Gastrocnemius medialis (tissue), 4 donors: Measurements from ENCODE around the gene ZBTB37. TPM values are rescaled to one million over a fixed set of nuclear protein-coding genes. Genes with fewer than 3 reads are reported as not detected.
A peak's percentile ranks its signal among the peaks of the same experiment; 100 is the strongest.

ENCODE experiments used
- ATAC-seq, 2 donors: fragments of 150-250 bp; one replicate each; pipeline ENCODE4 v1.9.1; 2016
- DNase-seq, 2 donors: peaks; one replicate each; pipeline ENCODE4 v3.0.0-alpha.2; 2019
- H3K27ac ChIP-seq, 4 donors: fragments of 200-600 bp; sonication (generic); 1 replicate in 1 of 4; 2 replicates in 3 of 4; pipeline ENCODE4 v1.5.1; 2016 to 2018; ENCODE audit warnings: mild to moderate bottlenecking in 2 of 4, moderate library complexity in 1 of 4
- H3K27me3 ChIP-seq, 3 donors: fragments of 200-600 bp; sonication (generic) in 2 of 3; 1 replicate in 1 of 3; 2 replicates in 2 of 3; pipeline versions ENCODE4 v1.5.1 to v1.6.0; 2016 to 2019; ENCODE audit warnings: mild to moderate bottlenecking in 1 of 3, moderate library complexity in 1 of 3
- H3K36me3 ChIP-seq, 2 donors: fragments of 200-600 bp; sonication (generic) in 1 of 2; one replicate each; pipeline ENCODE4 v1.5.1; 2017 to 2018
- H3K4me1 ChIP-seq, 2 donors: fragments of 200-600 bp; sonication (generic) in 1 of 2; one replicate each; pipeline ENCODE4 v1.5.1; 2016 to 2017; ENCODE audit warnings: mild to moderate bottlenecking in 2 of 2
- H3K4me3 ChIP-seq, 4 donors: fragments of 200-600 bp; sonication (generic) in 3 of 4; 1 replicate in 1 of 4; 2 replicates in 3 of 4; pipeline ENCODE4 v1.5.1; 2016 to 2019; ENCODE audit warnings: mild to moderate bottlenecking in 2 of 4
- H3K9me3 ChIP-seq, 3 donors: fragments of 200-600 bp; sonication (generic) in 2 of 3; 1 replicate in 1 of 3; 2 replicates in 2 of 3; pipeline ENCODE4 v1.5.1; 2016 to 2019
- CTCF ChIP-seq, 5 experiments: fragments of 450-650 bp in 3 of 5; fragments of 200-600 bp in 2 of 5; sonication (generic) in 2 of 5; IDR thresholded peaks in 4 of 5; conservative IDR thresholded peaks in 1 of 5; 1 replicate in 4 of 5; 2 replicates in 1 of 5; pipeline ENCODE4 v1.5.1; 2016 to 2019; ENCODE audit warnings: antibody characterized with exemption in 5 of 5, mild to moderate bottlenecking in 3 of 5, moderate library complexity in 3 of 5
- POLR2A ChIP-seq, 2 donors: fragments of 450-650 bp; IDR thresholded peaks; one replicate each; pipeline ENCODE4 v1.6.1; 2017; ENCODE audit warnings: antibody characterized with exemption in 2 of 2, mild to moderate bottlenecking in 2 of 2, moderate library complexity in 2 of 2
- in situ Hi-C, 4 donors: fragments of 200-750 bp; cut with MboI; loops; one replicate each; pipeline versions ENCODE4 v1.15.0 to v1.8.0; 2017; ENCODE audit warnings: low sequenced_read_pairs in 4 of 4
- intact Hi-C: fragments of 100-400 bp; cut with DNase I; formaldehyde crosslinking; loops from one replicate; pipeline ENCODE4 v1.15.1; 2023; ENCODE audit warnings: low total_unique reads
- total RNA-seq, 4 donors: library from RNA; depleted of rRNA; stranded (reverse); fragments of >200 nt; gene quantifications; one replicate each; pipeline versions ENCODE4 v1.1.0 to v1.2.3, GENCODE V29; 2016

Gene ZBTB37
- total RNA-seq, 4 donors from 2014 or later = 3.5 to 13.3 (median 4.0) TPM

DNA sequence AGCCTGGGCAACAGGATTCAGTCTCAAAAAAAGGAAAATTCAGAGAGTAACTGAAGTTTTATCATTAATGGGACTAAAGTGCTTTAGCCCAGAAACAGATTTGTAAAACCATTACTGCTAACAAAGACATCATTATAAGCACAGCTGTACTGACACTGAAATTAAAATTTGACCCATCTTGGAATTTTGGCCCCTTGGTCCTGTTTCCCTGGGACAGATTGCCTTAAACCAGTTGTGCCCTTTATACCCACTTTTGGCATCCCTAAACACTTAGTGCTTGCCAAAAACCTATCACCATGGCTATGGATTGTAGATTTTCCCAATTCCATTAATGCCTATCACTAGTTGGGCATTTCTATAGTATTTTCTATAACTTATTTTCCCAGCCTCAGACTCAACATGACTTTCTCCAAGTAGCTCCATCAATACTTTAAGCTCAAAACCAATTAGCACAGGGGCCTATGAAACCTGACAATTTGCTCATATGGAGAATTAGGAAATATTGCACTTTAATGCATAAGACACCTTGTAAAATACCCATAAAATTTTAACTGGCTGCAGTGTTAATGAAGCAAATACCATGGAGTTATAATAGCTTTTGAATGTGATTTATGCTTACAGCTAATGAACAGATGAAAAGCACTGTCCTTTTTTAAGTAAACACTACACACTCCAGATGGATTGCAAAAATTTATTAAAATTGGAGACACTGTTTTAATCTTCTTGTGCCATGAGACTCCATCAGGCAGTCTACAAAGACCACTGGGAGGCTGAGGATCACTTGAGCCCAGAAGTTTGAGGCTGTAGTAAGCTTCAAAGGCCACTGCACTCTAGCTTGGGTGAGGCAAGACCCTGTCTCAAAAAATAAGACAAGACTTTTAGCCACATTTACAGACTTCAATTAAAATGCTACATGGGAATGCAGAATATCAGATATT is 4.7 kb upstream of the ZBTB37 start:
- no peaks in the 10 kb centered on the region for H3K9me3 ChIP-seq
- H3K36me3 ChIP-seq = peaks cover 0 to 69% of the 10 kb centered on the region in 2 donors
- H3K4me1 ChIP-seq = peaks cover 18 to 24% of the 10 kb centered on the region in 2 donors
- DNase-seq (no peak), ATAC-seq (no peak)
- H3K27ac ChIP-seq = peak overlapping the region in 1 of 4 donors; percentile 95
- in situ Hi-C loops (loop anchor here in 1 of 4 donors (25.0 kb wide), 1 partner anchor 1124 kb away; the partner anchor contains the start of gene CACYBP), intact Hi-C loops (no loop called here)
- H3K4me3 ChIP-seq = no peak overlapping the region
- TF ChIP-seq CTCF (IDR thresholded peaks at IDR 0.05 in 4 of 5, conservative IDR thresholded peaks at IDR 0.05 in 1 of 5) = no peak
- no peak for TF ChIP-seq POLR2A (IDR thresholded peaks at IDR 0.05)
- no peaks in the 10 kb centered on the region for H3K27me3 ChIP-seq

DNA sequence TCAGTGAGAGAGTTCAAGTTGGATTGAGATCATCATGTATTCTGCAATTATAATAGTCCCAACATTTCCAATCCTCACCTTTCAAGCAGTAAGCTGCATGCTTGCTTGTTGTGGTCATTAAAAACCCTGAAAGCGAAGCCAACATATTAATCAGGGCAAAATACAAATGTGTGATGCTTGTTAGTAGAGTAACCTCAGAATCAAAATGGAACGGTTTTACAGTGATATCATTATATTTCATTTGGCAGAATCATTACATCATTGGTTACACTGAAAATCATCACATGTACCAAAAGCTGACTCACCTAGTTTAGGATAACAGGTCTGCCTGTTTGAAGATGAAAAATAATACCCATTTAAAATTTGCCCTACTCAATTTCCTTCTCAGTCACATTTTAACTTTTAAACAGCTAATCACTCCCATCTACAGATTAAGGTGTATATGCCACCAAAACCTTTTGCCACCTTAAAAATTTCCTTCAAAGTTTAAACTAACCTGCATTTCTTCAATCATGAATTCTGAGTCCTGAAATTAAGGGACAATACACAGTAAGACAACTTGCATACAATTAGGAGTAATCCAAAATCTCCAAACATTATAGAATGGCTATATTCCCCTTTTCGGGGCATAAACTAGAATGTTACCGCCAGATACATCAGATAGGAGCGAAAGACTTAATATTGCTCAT is 3.9 kb upstream of the ZBTB37 start:
- Histone ChIP-seq H3K27ac (peak overlapping the region; percentile 6 to 95 (median 26)), H3K4me3 (no peak overlapping the region), H3K9me3 (no peaks in the 10 kb centered on the region), H3K36me3 (peaks cover 0 to 61% of the 10 kb centered on the region in 2 donors), H3K27me3 (no peaks in the 10 kb centered on the region), H3K4me1 (peaks cover 24 to 27% of the 10 kb centered on the region in 2 donors)
- TF ChIP-seq POLR2A (IDR thresholded peaks at IDR 0.05) = no peak
- TF ChIP-seq CTCF (IDR thresholded peaks at IDR 0.05 in 4 of 5, conservative IDR thresholded peaks at IDR 0.05 in 1 of 5) = no peak
- DNase-seq = no peak
- no peak for ATAC-seq
- intact Hi-C loops (no loop called here), in situ Hi-C loops (loop anchor here in 1 of 4 donors (25.0 kb wide), 1 partner anchor 1123 kb away; the partner anchor contains the start of gene CACYBP)

DNA sequence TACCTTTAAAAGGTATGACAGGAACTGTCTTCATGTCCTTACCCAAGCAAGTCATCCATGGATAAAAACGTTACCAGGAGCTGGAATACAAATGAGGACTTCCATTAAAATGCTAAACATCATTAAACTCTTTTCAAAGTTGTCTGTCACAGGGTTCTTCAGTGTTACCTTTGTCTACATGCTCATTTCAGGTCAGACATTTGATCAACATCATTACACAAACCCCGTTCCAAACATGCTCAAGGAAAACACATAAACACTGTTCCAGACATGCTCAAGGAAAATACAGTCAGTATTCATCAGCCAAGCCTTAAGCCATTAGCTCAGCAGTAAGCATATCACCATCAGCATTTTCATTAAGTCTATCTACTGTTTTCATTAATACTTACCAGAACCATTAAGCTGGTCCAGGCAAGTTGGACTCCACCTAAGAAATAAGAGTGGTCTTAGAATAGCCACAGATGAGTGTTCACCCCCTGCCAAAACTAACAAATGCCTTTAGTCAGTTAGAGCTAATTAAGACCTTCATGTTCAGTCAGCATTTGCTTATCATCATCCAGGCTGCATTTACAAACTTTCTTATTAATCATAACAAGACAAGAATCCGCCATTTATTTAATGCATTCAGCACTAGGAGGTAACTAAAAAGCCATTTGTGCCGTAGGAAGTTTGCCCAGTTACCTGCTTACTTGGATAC is 2.6 kb upstream of the ZBTB37 start:
- DNase-seq (no peak), ATAC-seq (no peak)
- H3K27me3 ChIP-seq = no peaks in the 10 kb centered on the region
- in situ Hi-C loops = loop anchor here in 1 of 4 donors (25.0 kb wide), 1 partner anchor 1122 kb away; the partner anchor contains the start of gene CACYBP
- no peaks in the 10 kb centered on the region for H3K9me3 ChIP-seq
- TF ChIP-seq POLR2A (IDR thresholded peaks at IDR 0.05) = no peak
- no peak for TF ChIP-seq CTCF (IDR thresholded peaks at IDR 0.05 in 4 of 5, conservative IDR thresholded peaks at IDR 0.05 in 1 of 5)
- intact Hi-C loops = loop anchor here (5.0 kb wide), 2 partner anchors 142 to 443 kb away; no protein-coding TSS in a partner anchor
- H3K4me1 ChIP-seq = peaks cover 27 to 30% of the 10 kb centered on the region in 2 donors
- peak overlapping the region in 1 of 4 donors; percentile 63 for H3K4me3 ChIP-seq
- peak overlapping the region in 3 of 4 donors; percentile 95 to 96 (median 95) for H3K27ac ChIP-seq
- H3K36me3 ChIP-seq = peaks cover 0 to 50% of the 10 kb centered on the region in 2 donors

GRCh38 chr1:173866413-173867115 is 1.6 kb upstream of the ZBTB37 start:
- H3K36me3 ChIP-seq = peaks cover 0 to 43% of the 10 kb centered on the region in 2 donors
- no peak for DNase-seq
- intact Hi-C loops = loop anchor here (1.0 to 5.0 kb wide), 4 partner anchors 41 to 444 kb away; partner anchors contain the start of gene RC3H1
- no peaks in the 10 kb centered on the region for H3K27me3 ChIP-seq
- in situ Hi-C loops = loop anchor here in 1 of 4 donors (25.0 kb wide), 1 partner anchor 1121 kb away; the partner anchor contains the start of gene CACYBP
- H3K4me3 ChIP-seq = peak overlapping the region; percentile 63 to 97 (median 85)
- TF ChIP-seq POLR2A (IDR thresholded peaks at IDR 0.05) (no peak), CTCF (IDR thresholded peaks at IDR 0.05 in 4 of 5, conservative IDR thresholded peaks at IDR 0.05 in 1 of 5) (no peak)
- no peak for ATAC-seq
- no peaks in the 10 kb centered on the region for H3K9me3 ChIP-seq
- H3K27ac ChIP-seq = peak overlapping the region; percentile 90 to 96 (median 95)
- H3K4me1 ChIP-seq = peaks cover 27 to 30% of the 10 kb centered on the region in 2 donors
